Memory B cell (primary cell): ENCODE results near the gene HPX.

ENCODE experiments used
- ATAC-seq: fragments of 150-1000 bp; cut with Tn5 transposase; 2 replicates; pipeline ENCODE4 v1.10.0; 2021; ENCODE audit warnings: low read depth, mild to moderate bottlenecking, moderate library complexity
- DNase-seq, 2 donors: peaks; one replicate each; pipeline ENCODE4 v3.0.0; 2022; ENCODE audit warnings: low spot score in 2 of 2
- H3K27ac Mint-ChIP-seq: one replicate; pipeline ENCODE4 v1.8.0; 2022; ENCODE audit warnings: mild to moderate bottlenecking, moderate library complexity, mixed read lengths
- H3K27me3 Mint-ChIP-seq: one replicate; pipeline ENCODE4 v1.8.0; 2022; ENCODE audit warnings: mixed read lengths
- H3K36me3 Mint-ChIP-seq: one replicate; pipeline ENCODE4 v1.8.0; 2022; ENCODE audit warnings: mild to moderate bottlenecking, mixed read lengths
- H3K4me1 Mint-ChIP-seq: one replicate; pipeline ENCODE4 v1.8.0; 2022; ENCODE audit warnings: mixed read lengths
- H3K4me3 Mint-ChIP-seq: one replicate; pipeline ENCODE4 v1.8.0; 2022; ENCODE audit warnings: mild to moderate bottlenecking, moderate library complexity, mixed read lengths
- H3K9me3 Mint-ChIP-seq: one replicate; pipeline ENCODE4 v1.8.0; 2022; ENCODE audit warnings: mixed read lengths

HPX gene

DNA sequence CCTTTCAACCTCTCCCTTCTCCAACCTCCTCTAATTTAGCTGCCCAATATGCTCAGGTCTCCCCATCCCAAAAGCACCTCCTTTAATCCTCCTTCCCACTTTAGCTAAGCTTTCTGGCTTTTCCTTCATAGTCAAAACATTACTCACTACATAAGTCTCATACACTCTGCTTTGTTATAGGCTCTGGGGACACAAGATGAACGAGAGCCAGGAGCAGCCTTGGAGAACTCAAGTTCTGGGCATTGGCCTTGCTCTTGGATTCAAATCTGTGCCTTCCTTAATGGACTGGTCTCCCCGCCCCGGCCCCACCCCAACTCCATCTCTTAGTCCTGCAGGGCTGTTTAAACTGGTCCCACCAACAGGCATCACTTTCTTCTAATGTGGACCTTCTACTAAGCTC is 11.4 kb upstream of the HPX start:
- Mint-ChIP-seq H3K4me3 (no peak overlapping the region), H3K36me3 (peaks cover 9% of the 10 kb centered on the region), H3K4me1 (no peaks in the 10 kb centered on the region), H3K27ac (no peak overlapping the region), H3K9me3 (no peaks in the 10 kb centered on the region), H3K27me3 (no peaks in the 10 kb centered on the region)
- ATAC-seq, result no peak
- no peak for DNase-seq

DNA sequence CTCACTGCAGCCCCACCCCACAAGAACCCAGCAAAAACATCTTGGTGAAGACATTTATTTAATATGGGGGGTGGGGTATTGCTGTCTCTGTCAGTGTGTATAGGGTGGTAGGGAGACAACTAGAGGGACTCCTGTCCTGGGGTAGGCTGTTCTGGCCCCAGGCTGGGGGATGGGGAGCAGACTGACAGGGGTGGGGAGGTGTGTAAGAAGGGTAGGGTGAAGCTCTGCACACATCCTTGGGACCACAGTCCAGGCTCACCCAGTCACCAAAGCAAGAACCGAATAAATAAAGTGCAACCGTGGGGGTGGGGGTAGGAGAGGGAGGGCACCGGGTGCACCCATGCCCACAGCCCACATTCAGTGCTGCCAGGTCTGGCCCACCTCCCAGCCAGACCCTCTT is 7.8 kb upstream of the HPX start:
- H3K9me3 Mint-ChIP-seq, result no peaks in the 10 kb centered on the region
- peaks cover 3% of the 10 kb centered on the region for H3K27me3 Mint-ChIP-seq
- DNase-seq, result no peak
- H3K4me3 Mint-ChIP-seq, result no peak overlapping the region
- ATAC-seq, result no peak
- H3K36me3 Mint-ChIP-seq, result peaks cover 5% of the 10 kb centered on the region
- H3K4me1 Mint-ChIP-seq, result no peaks in the 10 kb centered on the region
- H3K27ac Mint-ChIP-seq, result no peak overlapping the region

DNA sequence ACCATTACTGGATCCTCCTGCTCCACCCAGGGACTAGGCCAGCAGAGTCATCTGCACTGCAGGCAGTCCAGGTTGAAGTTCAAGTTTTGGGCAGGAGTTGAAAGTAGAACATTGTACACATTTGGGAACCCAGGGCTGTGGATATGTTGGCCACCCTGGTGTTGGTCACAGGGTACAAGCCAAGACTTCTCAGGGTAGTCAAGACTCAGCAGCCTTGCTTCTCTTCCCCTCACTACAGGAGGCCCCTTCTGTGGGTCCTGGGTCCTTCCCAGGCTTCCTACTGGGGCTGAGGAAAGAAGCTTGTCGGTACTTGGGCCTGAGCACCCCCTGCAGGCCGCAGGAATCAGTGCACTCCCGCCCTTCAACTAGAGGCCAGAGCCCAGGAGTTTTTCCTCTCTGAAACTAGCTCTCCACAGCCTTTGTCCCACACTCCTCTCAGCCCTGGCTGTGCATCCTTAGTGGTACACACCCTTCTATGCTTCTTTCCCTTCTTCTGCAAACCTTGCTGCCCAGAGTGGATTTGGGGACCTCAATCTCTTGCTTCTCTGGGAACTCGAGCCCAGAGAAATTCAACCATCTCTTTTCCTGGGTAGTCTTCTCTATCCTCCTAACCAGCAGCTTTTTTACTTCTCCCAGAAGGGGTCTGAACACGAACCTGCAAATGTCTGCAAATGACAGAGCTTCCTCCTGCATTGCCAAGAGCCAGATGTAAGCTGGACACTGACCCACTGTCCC is 2.6 kb upstream of the HPX start:
- DNase-seq (peak; percentile 34 to 42), ATAC-seq (peak; percentile 76)
- H3K27me3 Mint-ChIP-seq, result peaks cover 3% of the 10 kb centered on the region
- no peaks in the 10 kb centered on the region for H3K4me1 Mint-ChIP-seq
- H3K9me3 Mint-ChIP-seq, result no peaks in the 10 kb centered on the region
- H3K36me3 Mint-ChIP-seq, result peaks cover 1% of the 10 kb centered on the region
- H3K27ac Mint-ChIP-seq, result no peak overlapping the region
- H3K4me3 Mint-ChIP-seq, result no peak overlapping the region

DNA sequence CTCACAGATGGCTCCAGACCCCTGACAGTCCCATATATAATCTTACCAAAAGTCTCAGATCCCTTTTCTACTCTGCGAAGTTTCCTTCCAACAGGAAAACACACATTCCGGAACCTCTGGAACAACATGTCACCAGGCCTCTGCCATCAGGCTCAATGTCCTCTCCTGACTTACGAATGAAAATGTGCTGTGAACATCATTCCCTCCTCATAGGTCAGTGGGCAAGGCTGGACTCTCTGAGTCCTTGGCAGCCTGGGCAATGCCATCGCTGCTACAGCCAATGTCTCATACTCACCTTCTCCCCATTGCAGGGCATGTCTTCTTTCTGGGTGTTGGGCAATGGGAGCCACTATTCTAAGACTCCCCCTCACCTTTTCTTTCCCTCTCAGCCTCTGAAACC is 1.7 kb upstream of the HPX start:
- H3K9me3 Mint-ChIP-seq, result no peaks in the 10 kb centered on the region
- H3K36me3 Mint-ChIP-seq, result no peaks in the 10 kb centered on the region
- H3K4me1 Mint-ChIP-seq, result no peaks in the 10 kb centered on the region
- no peak overlapping the region for H3K4me3 Mint-ChIP-seq
- DNase-seq (no peak), ATAC-seq (no peak)
- peaks cover 3% of the 10 kb centered on the region for H3K27me3 Mint-ChIP-seq
- no peak overlapping the region for H3K27ac Mint-ChIP-seq

DNA sequence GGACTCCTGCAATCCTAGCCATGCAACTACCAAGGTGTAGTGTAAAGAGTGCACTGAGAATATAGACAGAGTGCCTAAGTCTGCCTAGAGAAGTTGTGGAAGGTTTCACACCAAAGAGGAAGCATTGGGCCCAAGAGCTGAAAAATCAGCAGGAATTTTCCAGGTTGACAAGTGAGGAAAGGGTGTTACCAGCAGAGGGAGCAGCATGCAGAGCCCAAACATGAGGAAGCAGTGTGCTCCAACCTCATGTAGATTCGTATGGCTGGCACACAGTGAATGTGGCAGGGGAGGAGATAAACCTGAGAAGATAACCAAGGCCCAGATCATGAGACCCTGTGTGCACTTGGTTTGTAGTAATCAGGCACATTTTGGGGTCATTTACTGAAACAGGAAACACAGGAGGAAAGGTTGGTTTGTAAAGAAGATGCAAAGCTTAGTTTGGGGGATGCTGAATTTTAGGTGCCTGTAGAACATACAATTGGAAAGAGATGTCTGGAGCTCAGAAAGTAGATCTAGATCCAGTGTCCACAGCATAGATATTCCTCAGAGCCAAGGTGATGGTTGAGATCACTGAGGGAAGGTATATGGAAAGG is 1.7 kb downstream of the HPX start:
- no peaks in the 10 kb centered on the region for H3K9me3 Mint-ChIP-seq
- ATAC-seq (peak; percentile 31), DNase-seq (no peak)

DNA sequence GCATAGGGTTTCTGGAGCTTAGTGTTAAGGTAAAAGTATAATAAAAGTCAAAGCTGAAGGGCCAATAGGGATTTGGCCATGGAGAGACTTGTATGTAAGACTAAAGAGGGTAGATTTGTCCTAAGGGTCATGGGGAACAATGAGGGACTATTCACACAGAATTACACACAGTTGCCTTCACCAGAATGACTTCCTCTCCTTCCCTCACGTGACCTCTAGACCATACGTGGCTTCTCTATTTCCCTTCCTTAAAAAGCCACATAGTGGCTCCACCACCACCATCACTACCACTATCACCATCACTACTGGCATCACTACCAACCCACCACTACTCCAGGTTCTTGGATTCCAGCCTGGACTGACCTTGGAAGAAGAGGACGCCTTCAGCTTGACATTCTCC is 2.8 kb downstream of the HPX start:
- no peaks in the 10 kb centered on the region for H3K36me3 Mint-ChIP-seq
- peaks cover 6% of the 10 kb centered on the region for H3K27me3 Mint-ChIP-seq
- DNase-seq (no peak), ATAC-seq (peak; percentile 68)
- peaks cover 2% of the 10 kb centered on the region for H3K4me1 Mint-ChIP-seq
- H3K4me3 Mint-ChIP-seq, result no peak overlapping the region
- no peaks in the 10 kb centered on the region for H3K9me3 Mint-ChIP-seq
- H3K27ac Mint-ChIP-seq, result no peak overlapping the region

More for the DNA sequence above, 1.7 kb downstream of the HPX start:
- Mint-ChIP-seq H3K4me3 (no peak overlapping the region), H3K27me3 (peaks cover 4% of the 10 kb centered on the region), H3K27ac (no peak overlapping the region), H3K4me1 (peaks cover 2% of the 10 kb centered on the region), H3K36me3 (no peaks in the 10 kb centered on the region)

DNA sequence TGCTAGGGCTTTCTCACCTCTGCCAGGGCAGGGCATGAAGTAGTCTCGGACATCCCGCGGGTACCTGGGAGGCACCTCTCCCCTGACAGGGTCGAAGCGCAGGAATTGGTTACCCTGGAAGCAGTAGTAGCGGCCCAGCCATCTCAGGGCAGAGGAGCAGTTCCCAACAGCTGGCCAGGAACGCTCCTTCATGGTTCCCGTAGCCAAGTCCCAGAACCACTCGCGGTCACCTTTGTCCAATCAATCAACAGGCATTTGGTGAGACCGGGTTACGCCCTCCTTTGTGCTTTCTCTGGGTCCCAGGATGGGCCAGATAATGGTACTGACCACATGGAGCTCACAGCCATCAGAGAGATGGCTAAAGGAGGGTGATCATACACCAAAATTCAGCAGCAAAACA is 3.4 kb downstream of the HPX start:
- H3K27ac Mint-ChIP-seq, result no peak overlapping the region
- H3K4me3 Mint-ChIP-seq, result no peak overlapping the region
- H3K27me3 Mint-ChIP-seq, result peaks cover 7% of the 10 kb centered on the region
- ATAC-seq (no peak), DNase-seq (no peak)
- peaks cover 2% of the 10 kb centered on the region for H3K4me1 Mint-ChIP-seq
- no peaks in the 10 kb centered on the region for H3K9me3 Mint-ChIP-seq
- H3K36me3 Mint-ChIP-seq, result no peaks in the 10 kb centered on the region

DNA sequence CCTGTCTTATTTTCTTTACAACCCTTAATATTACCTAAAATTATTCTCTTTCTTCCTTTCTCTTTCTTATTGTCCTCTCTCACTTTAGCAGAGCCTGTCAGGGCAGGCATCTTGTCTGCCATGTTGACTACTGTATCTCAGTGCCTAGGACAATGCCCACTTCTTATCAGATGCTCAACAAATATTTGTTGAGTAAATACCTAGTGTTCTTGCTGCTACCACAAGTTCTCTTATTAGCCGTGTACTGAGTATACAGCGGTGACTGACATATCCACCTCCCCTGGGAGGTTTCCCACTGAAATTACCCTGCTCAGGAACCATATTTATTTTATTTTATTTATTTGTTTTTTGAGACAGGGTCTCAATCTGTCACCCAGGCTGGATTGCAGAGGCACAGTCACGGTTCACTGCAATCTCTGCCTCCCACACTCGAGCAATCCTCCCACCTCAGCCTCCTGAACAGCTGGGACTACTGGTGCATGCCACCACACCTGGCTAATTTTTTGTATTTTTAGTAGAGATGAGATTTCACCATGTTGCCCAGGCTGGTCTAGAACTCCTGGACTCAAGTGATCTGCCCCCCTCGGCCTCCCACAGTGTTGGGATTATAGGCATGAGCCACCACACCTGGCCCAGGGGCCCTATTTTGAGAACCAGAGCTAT is 6.7 kb downstream of the HPX start:
- Mint-ChIP-seq H3K36me3 (no peaks in the 10 kb centered on the region), H3K27me3 (peaks cover 7% of the 10 kb centered on the region), H3K27ac (no peak overlapping the region), H3K4me3 (no peak overlapping the region), H3K9me3 (no peaks in the 10 kb centered on the region), H3K4me1 (peaks cover 2% of the 10 kb centered on the region)
- DNase-seq (no peak), ATAC-seq (no peak)

DNA sequence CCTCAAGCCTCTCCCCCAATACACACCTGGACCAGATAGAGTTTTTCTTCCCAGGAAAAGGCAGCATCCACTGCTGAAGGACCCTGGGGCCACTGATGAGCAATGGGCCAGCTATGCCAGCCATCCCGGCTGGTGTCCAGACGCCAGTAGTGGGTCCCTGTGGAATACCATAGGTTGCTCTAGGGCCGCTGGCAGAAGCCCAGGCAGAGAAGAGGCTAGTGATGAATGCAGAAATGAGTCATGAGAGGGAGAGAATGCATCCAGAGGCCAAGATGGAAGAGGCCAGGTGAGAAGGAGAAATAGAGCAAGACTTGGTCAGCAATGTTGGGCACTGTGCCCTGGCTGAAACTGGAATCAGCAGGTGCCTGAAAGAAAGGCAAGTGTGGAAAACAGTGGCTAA is 8.9 kb downstream of the HPX start:
- no peaks in the 10 kb centered on the region for H3K36me3 Mint-ChIP-seq
- peaks cover 2% of the 10 kb centered on the region for H3K4me1 Mint-ChIP-seq
- DNase-seq (no peak), ATAC-seq (no peak)
- H3K27me3 Mint-ChIP-seq, result peaks cover 7% of the 10 kb centered on the region
- H3K9me3 Mint-ChIP-seq, result no peaks in the 10 kb centered on the region
- no peak overlapping the region for H3K27ac Mint-ChIP-seq
- no peak overlapping the region for H3K4me3 Mint-ChIP-seq

DNA sequence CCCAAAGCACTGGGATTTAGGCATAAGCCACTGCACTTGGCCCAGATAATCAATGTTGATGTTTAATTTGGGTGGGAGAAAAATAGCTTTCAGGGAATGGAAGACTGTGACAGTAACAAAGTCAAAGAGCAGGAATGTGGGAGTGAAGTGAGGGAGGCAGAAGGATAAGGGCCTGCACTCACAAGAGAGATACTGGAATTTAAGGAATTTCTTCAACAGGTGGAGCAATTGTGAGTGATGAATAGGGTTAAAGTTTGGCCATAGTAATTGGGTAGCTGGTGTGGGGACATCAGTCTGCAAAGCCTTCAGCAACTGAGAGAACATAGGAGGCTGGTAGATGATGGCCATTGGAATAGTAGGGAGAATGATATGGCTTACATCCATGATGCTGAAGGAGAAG is 13.3 kb downstream of the HPX start:
- ATAC-seq (no peak), DNase-seq (no peak)
- Mint-ChIP-seq H3K4me1 (no peaks in the 10 kb centered on the region), H3K36me3 (no peaks in the 10 kb centered on the region), H3K4me3 (no peak overlapping the region), H3K27me3 (peaks cover 9% of the 10 kb centered on the region), H3K27ac (no peak overlapping the region), H3K9me3 (no peaks in the 10 kb centered on the region)

DNA sequence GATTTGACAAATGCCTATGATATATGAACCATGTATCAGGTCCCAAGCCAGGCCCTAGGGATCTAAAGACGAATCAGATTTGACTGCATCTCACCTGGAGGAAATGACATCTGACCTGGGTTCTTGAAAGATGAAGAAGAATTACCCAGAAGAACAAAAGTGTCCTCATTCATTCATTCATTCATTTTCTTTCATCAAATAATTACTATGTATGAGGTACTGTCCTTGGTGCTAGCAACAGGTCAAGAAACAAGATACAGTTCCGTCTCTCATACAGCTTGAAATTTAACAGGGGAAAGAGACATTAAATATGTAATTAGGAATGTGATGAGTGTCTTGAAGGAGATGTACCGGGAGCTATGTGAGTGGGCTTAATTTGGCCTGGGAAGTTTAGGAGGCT is 20.1 kb downstream of the HPX start:
- H3K36me3 Mint-ChIP-seq, result peaks cover 2% of the 10 kb centered on the region
- H3K4me1 Mint-ChIP-seq, result peaks cover 2% of the 10 kb centered on the region
- no peaks in the 10 kb centered on the region for H3K9me3 Mint-ChIP-seq
- peaks cover 17% of the 10 kb centered on the region for H3K27me3 Mint-ChIP-seq
- DNase-seq (no peak), ATAC-seq (no peak)
- no peak overlapping the region for H3K27ac Mint-ChIP-seq
- no peak overlapping the region for H3K4me3 Mint-ChIP-seq

DNA sequence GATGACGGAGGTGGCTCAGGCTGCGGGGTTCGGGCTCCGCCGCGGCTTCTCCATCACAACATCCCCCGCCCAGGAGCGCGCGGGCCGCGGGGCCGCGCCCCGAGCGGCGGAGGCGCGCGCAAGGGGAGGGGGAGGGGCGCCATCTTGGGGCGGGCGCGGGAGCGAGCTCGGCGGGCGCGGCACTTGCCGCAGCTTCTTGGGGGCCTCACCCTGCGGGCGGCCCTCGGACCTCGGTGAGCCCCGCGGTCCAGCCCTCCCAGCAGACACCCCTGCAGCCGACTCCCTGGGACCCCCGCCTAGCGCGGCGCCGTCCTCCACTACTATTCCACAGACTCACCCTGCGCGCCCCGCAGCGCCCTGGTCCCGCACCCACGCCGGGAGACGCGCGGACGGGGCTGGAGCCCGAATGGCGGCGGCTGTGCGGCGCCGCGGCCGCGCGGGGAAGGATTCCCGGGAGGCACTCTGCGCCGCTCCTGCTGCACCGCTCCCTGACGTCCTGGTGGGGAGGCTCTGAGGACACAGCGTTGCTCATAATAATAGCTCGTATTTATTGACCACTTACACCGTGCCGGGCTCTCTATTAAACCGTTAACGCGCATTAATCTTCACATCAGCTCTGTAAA is 21.7 kb downstream of the HPX start, which contains the start of gene APBB1:
Gene APBB1, minus strand, starts transcription at position 86 of the 623 bp plus-strand sequence. CDS start 7,747 bp downstream, outside the sequence.
- peak; percentile 67 to 74 for DNase-seq
- Mint-ChIP-seq H3K36me3 (peaks cover 2% of the 10 kb centered on the region), H3K27ac (peak within 1 kb of the TSS; percentile 15), H3K4me1 (peaks cover 2% of the 10 kb centered on the region), H3K4me3 (peak within 1 kb of the TSS; percentile 79), H3K27me3 (peaks cover 15% of the 10 kb centered on the region), H3K9me3 (no peaks in the 10 kb centered on the region)
- ATAC-seq, result peak; percentile 82

DNA sequence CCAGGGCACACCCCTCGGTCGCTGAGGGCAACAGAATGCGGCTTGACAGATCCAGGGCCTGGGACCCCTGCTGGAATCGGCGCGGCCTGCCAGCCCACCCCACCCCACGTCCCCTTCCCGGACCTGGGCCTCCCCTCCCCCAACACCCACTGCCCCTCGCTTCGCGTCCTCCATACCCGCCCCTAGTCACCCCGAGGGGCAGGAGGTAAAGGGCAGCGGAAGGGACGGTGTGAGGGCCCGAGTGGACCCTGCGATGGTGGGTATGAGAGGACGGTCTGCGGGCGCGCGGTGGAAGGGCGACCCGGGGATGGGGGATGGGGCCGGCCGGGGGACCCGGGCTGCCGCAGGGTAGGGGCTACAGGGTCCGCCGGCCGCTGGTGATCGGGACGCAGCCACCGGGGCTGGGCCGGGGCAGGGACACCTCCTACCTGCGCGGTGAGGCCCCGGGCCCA is 22.2 kb downstream of the HPX start:
- Mint-ChIP-seq H3K27me3 (peaks cover 12% of the 10 kb centered on the region), H3K27ac (no peak overlapping the region), H3K4me1 (peaks cover 2% of the 10 kb centered on the region), H3K4me3 (no peak overlapping the region), H3K9me3 (no peaks in the 10 kb centered on the region), H3K36me3 (peaks cover 2% of the 10 kb centered on the region)
- DNase-seq (no peak), ATAC-seq (no peak)

DNA sequence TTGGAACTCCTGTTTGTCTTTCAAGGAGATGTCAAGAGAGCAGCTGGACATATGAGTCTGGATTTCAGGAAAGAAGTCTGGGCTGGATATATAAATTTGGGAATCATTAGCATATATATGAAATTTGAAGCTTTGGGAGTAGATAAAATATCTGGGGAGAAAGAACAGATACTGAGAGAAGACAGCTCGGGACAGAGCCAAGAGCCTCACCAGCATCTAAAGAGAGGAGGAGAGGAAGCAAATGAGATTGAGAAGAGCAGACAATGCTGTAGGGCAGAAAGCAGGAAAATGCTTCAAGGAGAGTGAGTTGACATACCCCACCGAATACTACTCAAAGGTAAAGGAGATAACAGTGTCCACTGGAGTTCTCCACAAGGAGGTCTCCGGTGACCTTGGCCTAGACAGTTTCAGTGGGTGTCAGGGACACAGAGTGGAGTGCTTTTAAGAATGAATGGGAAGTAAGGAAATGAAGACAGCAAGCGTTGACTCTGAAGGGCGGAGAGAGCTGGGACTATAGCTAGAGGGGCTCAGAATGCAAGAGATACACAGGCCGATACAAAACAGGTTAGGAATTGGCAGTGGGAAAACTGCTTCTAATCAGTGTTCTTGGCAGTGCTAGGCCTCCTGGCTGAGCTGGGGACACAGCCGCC is 22.8 kb downstream of the HPX start:
- Mint-ChIP-seq H3K9me3 (no peaks in the 10 kb centered on the region), H3K4me1 (peaks cover 5% of the 10 kb centered on the region), H3K4me3 (no peak overlapping the region), H3K36me3 (peaks cover 3% of the 10 kb centered on the region), H3K27ac (no peak overlapping the region), H3K27me3 (peaks cover 10% of the 10 kb centered on the region)
- no peak for ATAC-seq
- no peak for DNase-seq
